Activated T-helper 1 cell treated with anti-CD3 and anti-CD28 coated beads, Interleukin-12 subunit alpha, Interleukin-12 subunit beta, Interleukin-2, Interleukin-4 antibody, amounts not matched to agents 30 ng/mL and 10 ng/mL and 1 ng/mL, durations not matched to agents 14 hours and 24 hours and 36 hours (primary cell): ENCODE data around the gene GNAZ. TPM values are rescaled to one million over a fixed set of nuclear protein-coding genes. Genes with fewer than 3 reads are reported as not detected.

ENCODE experiments used
- DNase-seq: peaks from one replicate; pipeline ENCODE4 v3.0.0; 2021; ENCODE audit warnings: low spot score
- H3K27ac Mint-ChIP-seq: one replicate; pipeline ENCODE4 v1.8.0; 2021; ENCODE audit warnings: mild to moderate bottlenecking, mixed read lengths
- H3K27me3 Mint-ChIP-seq: one replicate; pipeline ENCODE4 v1.8.0; 2022; ENCODE audit warnings: mild to moderate bottlenecking, moderate library complexity, mixed read lengths; ENCODE audit not compliant: insufficient read depth
- H3K36me3 Mint-ChIP-seq: one replicate; pipeline ENCODE4 v1.8.0; 2021; ENCODE audit warnings: low read depth, mixed read lengths
- H3K4me1 Mint-ChIP-seq: one replicate; pipeline ENCODE4 v1.8.0; 2021; ENCODE audit warnings: low read depth, mixed read lengths
- H3K4me3 Mint-ChIP-seq: one replicate; pipeline ENCODE4 v1.8.0; 2021; ENCODE audit warnings: mild to moderate bottlenecking, moderate library complexity, mixed read lengths
- H3K9me3 Mint-ChIP-seq: one replicate; pipeline ENCODE4 v1.8.0; 2021; ENCODE audit warnings: mixed read lengths
- intact Hi-C: fragments of 100-400 bp; cut with micrococcal nuclease; formaldehyde crosslinking; loops from one replicate; pipeline ENCODE4 v1.15.1; 2024
- total RNA-seq: library from RNA; stranded (reverse); gene quantifications from 2 replicates; pipeline ENCODE4 v1.2.3, GENCODE V29; 2022

Gene GNAZ
- total RNA-seq, 1 donor from 2014 or later: 0.75 TPM

- Mint-ChIP-seq H3K36me3 (no peaks in the 10 kb centered on the region), H3K27me3 (peaks cover 2% of the 10 kb centered on the region), H3K9me3 (no peaks in the 10 kb centered on the region), H3K27ac (no peak overlapping the region), H3K4me1 (no peaks in the 10 kb centered on the region), H3K4me3 (no peak overlapping the region)
- DNase-seq: no peak
- intact Hi-C loops: no loop called here
Observed at GRCh38 chr22:23107487-23108248, 37.3 kb downstream of the GNAZ start.

GRCh38 chr22:23108249-23109078, 38.1 kb downstream of the GNAZ start:
- H3K27me3 Mint-ChIP-seq: peaks cover 2% of the 10 kb centered on the region
- no peak overlapping the region for H3K4me3 Mint-ChIP-seq
- DNase-seq: no peak
- H3K9me3 Mint-ChIP-seq: no peaks in the 10 kb centered on the region
- no peak overlapping the region for H3K27ac Mint-ChIP-seq
- no peaks in the 10 kb centered on the region for H3K36me3 Mint-ChIP-seq
- intact Hi-C loops: no loop called here
- no peaks in the 10 kb centered on the region for H3K4me1 Mint-ChIP-seq

- H3K4me3 Mint-ChIP-seq: no peak overlapping the region
- H3K9me3 Mint-ChIP-seq: no peaks in the 10 kb centered on the region
- H3K27ac Mint-ChIP-seq: no peak overlapping the region
- DNase-seq: no peak
- no peaks in the 10 kb centered on the region for H3K4me1 Mint-ChIP-seq
- peaks cover 2% of the 10 kb centered on the region for H3K27me3 Mint-ChIP-seq
- H3K36me3 Mint-ChIP-seq: no peaks in the 10 kb centered on the region
- intact Hi-C loops: no loop called here
Observed at GRCh38 chr22:23109079-23109347, 38.7 kb downstream of the GNAZ start.

- Mint-ChIP-seq H3K27me3 (peaks cover 2% of the 10 kb centered on the region), H3K27ac (no peak overlapping the region), H3K9me3 (no peaks in the 10 kb centered on the region), H3K4me1 (no peaks in the 10 kb centered on the region), H3K4me3 (no peak overlapping the region), H3K36me3 (no peaks in the 10 kb centered on the region)
- DNase-seq: no peak
- intact Hi-C loops: no loop called here
Observed at GRCh38 chr22:23109441-23109978, 39.2 kb downstream of the GNAZ start.

DNA sequence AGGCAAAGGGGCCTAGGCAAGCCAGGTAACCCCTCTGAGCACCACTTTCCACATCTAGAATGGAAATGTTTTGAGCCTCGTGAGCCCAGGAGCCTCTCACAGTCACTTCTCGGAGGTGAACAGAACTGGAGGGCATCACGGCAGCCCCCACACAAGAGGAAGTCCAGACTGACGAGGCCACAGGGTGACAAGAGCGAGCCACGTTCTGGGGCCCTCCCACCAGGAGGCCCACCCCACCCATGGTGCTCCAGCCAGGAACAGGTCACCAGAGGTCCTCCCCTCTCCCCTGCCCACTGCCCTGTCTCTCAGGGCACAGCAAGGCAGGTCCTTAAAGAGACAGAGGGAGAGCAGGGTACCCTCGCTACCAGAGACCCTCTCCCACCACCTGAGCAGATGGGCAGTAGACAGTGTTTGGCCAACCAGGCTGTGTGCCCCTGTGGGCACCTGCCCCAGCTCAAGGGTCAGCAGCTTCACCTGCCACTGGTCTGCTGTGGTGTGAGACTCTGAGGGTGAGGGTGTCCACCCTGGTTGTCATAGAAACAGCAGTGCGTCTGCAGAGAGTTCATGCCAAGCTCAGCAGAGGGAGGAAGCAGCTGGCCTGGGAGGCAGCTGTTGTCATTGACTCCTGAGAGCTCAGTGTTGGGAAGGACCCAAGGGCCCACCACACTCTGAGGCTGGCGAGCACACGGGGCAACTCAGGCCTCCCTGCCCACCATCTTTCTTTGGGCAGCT, 40.0 kb downstream of the GNAZ start:
- no peak overlapping the region for H3K27ac Mint-ChIP-seq
- no peak for DNase-seq
- H3K27me3 Mint-ChIP-seq: peaks cover 2% of the 10 kb centered on the region
- H3K9me3 Mint-ChIP-seq: no peaks in the 10 kb centered on the region
- no peaks in the 10 kb centered on the region for H3K36me3 Mint-ChIP-seq
- intact Hi-C loops: no loop called here
- H3K4me1 Mint-ChIP-seq: no peaks in the 10 kb centered on the region
- no peak overlapping the region for H3K4me3 Mint-ChIP-seq

DNA sequence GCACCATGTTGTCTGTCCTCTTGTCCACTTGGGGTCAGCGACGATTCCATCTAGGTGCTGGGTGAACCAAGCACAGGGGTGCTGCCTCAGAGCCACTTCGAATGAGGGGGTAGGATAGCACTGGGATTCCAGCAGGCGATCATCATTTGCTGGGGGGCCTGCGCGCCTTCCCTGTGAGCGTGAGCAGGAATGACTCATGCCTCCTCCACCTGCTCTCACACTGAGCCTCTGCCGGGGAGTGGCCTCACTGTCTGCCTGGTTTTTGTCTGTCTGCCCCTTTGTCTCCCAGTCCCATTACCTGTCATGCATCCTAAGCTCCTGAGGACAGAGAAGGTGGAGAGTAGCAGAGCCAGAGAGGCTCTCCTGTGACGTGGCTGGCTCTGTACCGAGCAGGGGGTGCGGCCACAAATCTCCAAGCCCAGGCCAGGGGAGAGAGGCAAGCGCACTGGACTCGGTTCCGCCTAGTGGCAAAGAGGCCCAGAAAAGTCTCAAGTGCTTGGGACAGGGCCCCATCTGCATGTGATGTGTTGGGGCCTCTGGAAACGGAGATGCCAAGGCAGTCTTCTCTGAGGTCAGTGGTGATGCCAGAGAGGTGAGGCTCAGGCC, 40.7 kb downstream of the GNAZ start:
- intact Hi-C loops: no loop called here
- no peaks in the 10 kb centered on the region for H3K36me3 Mint-ChIP-seq
- no peak for DNase-seq
- H3K9me3 Mint-ChIP-seq: no peaks in the 10 kb centered on the region
- no peak overlapping the region for H3K4me3 Mint-ChIP-seq
- H3K27ac Mint-ChIP-seq: no peak overlapping the region
- H3K4me1 Mint-ChIP-seq: no peaks in the 10 kb centered on the region
- peaks cover 2% of the 10 kb centered on the region for H3K27me3 Mint-ChIP-seq

DNA sequence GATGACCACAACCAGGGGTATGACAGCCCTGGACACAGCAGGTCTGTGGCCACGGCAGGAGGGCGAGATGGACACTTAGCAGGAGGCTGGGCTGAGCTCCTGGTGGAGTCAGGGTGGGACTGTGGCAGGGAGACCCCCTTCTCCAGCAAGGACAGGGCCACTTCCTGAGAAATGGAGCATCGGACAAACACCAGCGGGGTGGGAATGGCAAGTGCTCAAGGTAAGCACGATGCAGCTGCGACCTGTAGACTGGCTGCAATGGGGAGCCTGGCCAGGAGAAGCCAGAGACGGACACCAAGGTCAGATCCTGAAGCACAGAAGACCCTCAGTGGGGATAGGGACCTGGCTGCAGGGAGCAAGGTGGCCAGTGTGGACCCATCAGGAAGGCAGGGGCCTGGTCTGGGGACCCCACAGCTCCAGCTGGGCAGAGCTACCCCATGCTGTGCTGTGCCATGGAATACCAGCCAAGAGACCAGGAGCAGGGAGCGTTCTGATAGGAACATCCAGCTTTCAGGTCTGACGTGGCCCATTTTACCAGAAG, 42.2 kb downstream of the GNAZ start:
- DNase-seq: no peak
- Mint-ChIP-seq H3K36me3 (no peaks in the 10 kb centered on the region), H3K27ac (no peak overlapping the region), H3K4me1 (no peaks in the 10 kb centered on the region), H3K9me3 (no peaks in the 10 kb centered on the region), H3K27me3 (peaks cover 2% of the 10 kb centered on the region), H3K4me3 (no peak overlapping the region)
- intact Hi-C loops: no loop called here

DNA sequence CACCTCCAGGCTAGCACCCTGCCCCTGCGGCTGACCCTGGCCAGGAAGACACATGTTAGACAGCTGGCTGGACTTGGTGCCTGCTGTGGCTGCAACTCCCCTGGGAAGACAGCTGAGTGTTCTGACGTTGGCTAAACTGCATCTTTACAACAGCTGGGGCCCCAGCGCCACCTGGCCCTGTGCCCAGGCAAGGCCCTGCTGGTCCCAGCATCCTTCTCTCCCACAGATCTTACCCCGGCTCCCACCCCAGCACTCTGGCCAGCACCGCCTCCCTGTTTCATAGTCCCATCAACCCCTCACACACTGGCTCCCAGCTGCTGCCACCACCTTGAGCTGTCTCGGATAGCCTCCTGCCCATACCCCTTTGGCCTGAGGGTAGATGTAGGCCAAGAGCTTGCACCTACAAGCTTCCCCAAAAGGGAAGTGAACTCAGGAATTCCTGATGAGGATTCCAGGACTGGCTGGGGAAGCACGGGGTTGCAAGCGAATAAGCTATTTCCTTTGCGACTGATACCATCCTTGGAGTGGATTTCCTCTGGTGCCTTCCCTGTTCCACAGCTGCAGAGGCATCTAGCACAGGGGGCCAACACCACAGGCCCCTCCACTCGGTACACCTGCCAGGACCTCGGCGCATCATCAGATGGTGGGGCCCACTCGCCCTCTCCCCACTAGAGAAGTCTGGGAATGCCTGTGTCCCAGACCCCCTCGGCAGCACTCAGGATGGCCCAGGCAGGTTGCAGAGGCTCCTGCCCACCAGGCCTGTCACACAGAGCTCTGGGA, 42.9 kb downstream of the GNAZ start:
- H3K4me3 Mint-ChIP-seq: no peak overlapping the region
- peaks cover under 1% of the 10 kb centered on the region for H3K27me3 Mint-ChIP-seq
- H3K9me3 Mint-ChIP-seq: no peaks in the 10 kb centered on the region
- H3K36me3 Mint-ChIP-seq: no peaks in the 10 kb centered on the region
- no peak for DNase-seq
- H3K4me1 Mint-ChIP-seq: no peaks in the 10 kb centered on the region
- no peak overlapping the region for H3K27ac Mint-ChIP-seq
- intact Hi-C loops: no loop called here

DNA sequence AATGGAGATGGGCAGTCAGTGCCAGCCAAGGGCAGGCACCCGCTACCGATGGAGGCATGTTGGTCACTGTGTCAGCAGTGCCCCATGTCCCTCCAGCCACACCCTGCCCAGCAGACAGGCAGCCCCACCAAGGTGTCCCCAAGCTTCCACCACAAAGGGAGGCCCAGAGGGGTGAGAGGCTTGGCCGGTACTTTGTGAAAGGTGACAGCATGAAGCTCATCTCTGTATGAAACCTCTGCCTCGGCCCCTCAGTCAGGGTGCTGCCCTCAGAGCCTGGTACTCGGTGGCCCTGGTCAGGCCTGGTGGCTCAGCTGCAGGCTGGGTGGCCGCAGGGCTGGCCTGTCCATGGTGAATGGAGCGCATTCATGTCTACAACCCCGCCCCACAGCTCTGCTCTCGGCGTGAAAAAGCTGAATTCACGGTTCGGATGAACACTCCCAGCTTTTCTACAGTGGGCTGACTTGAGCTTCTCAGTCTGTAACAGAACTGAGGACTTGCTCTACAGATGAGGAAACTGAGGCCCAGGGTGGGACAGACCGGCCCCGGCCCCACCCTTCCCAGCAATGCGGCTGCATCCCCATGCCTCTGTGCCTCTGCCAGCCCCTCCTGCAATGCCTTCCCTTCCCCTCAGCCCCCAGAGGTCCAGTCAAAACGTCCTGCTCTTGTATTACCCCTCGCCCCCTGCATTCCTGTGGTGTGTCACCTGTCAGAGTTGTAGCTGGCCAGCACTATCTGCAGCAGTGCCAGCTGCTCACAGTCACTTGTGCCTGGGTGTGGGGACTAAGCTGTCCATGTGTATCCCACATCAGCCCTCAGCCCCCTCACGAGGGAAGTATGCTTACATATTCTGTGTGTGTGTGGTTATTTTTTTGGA, 43.8 kb downstream of the GNAZ start:
- Mint-ChIP-seq H3K4me1 (peaks cover under 1% of the 10 kb centered on the region), H3K27me3 (no peaks in the 10 kb centered on the region), H3K36me3 (no peaks in the 10 kb centered on the region), H3K4me3 (no peak overlapping the region), H3K9me3 (no peaks in the 10 kb centered on the region), H3K27ac (no peak overlapping the region)
- DNase-seq: no peak
- intact Hi-C loops: no loop called here

DNA sequence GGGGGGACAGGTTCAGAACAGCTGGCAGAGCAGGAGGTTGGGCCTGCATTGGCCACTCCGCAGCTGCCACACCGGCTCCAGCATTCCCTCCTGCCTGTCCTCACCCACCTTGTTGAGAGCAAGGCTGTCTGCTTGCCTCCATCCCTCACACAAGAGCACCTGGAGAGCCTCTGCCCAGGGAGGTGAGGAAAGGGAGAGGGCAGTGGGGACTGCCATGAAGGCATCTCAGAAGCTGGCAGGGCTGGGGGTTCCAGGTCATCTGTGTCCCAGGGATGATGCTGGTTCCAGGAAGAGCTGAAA, 44.4 kb downstream of the GNAZ start:
- no peaks in the 10 kb centered on the region for H3K27me3 Mint-ChIP-seq
- H3K4me1 Mint-ChIP-seq: peaks cover 6% of the 10 kb centered on the region
- peaks cover 4% of the 10 kb centered on the region for H3K36me3 Mint-ChIP-seq
- no peak overlapping the region for H3K4me3 Mint-ChIP-seq
- peaks cover 5% of the 10 kb centered on the region for H3K9me3 Mint-ChIP-seq
- intact Hi-C loops: no loop called here
- H3K27ac Mint-ChIP-seq: no peak overlapping the region
- no peak for DNase-seq

GRCh38 chr22:23115369-23115768, 45.0 kb downstream of the GNAZ start:
- Mint-ChIP-seq H3K27me3 (no peaks in the 10 kb centered on the region), H3K27ac (no peak overlapping the region), H3K36me3 (peaks cover 5% of the 10 kb centered on the region), H3K4me3 (no peak overlapping the region), H3K9me3 (peaks cover 6% of the 10 kb centered on the region), H3K4me1 (peaks cover 11% of the 10 kb centered on the region)
- DNase-seq: no peak
- intact Hi-C loops: no loop called here
